NCI-H1417 treated with DMSO at 0.1 percent for 48 hours (cell line): Measurements from ENCODE around the gene SAP30L.

ENCODE experiments used
- DNase-seq: peaks from one replicate; lab custom pipeline; 2025; lab: John Stamatoyannopoulos, UW

SAP30L gene

GRCh38 chr5:154509784-154510555, 64.2 kb downstream of the SAP30L start:
- no peak for DNase-seq
